ENCODE results near the gene SCMH1. TPM values are rescaled to one million over a fixed set of nuclear protein-coding genes. Genes with fewer than 3 reads are reported as not detected.

SCMH1 gene
- total RNA-seq, 2 experiments from 2014 or later: 25.1 to 30.3 TPM

- POLR2A ChIA-PET: no interaction called here
- Mint-ChIP-seq H3K27ac (no peak overlapping the region), H3K4me3 (no peak overlapping the region), H3K9me3 (ENCODE audit: insufficient read depth) (peaks cover 4% of the 10 kb centered on the region), H3K4me1 (ENCODE audit: low read depth) (peaks cover 2% of the 10 kb centered on the region), H3K36me3 (ENCODE audit: low read depth) (no peaks in the 10 kb centered on the region), H3K27me3 (ENCODE audit: low read depth) (no peaks in the 10 kb centered on the region)
- CTCF ChIA-PET: no interaction called here
- DNase-seq (no peak), ATAC-seq (no peak)
Measured at GRCh38 chr1:41161846-41162245, 80.3 kb downstream of the SCMH1 start.

GRCh38 chr1:41160498-41161110 lies 81.5 kb downstream of the SCMH1 start:
- Mint-ChIP-seq H3K4me1 (ENCODE audit: low read depth) (no peaks in the 10 kb centered on the region), H3K27me3 (ENCODE audit: low read depth) (no peaks in the 10 kb centered on the region), H3K9me3 (ENCODE audit: insufficient read depth) (no peaks in the 10 kb centered on the region), H3K27ac (no peak overlapping the region), H3K4me3 (no peak overlapping the region), H3K36me3 (ENCODE audit: low read depth) (no peaks in the 10 kb centered on the region)
- ChIA-PET CTCF (no interaction called here), POLR2A (no interaction called here)
- ATAC-seq (no peak), DNase-seq (no peak)

DNA sequence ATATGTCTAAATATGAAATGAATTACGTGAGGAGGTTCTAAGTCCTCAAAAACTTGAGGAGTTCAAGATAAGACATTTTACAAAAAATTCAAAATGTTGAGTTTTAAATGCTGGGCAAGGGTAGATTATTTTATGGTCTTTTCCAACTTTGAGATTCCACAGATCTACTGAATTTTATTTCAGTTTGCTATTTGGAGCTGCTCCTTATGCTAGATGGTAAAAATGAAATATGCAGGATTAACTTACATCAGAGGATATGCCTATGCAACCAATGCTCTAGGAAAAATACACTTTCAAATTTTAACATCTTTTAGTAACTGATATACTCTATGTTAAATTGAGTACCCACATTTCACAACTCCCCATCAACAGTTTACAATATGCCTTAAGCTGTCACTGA lies 83.1 kb downstream of the SCMH1 start:
- no peaks in the 10 kb centered on the region for H3K36me3 Mint-ChIP-seq (ENCODE audit: low read depth)
- DNase-seq (no peak), ATAC-seq (no peak)
- CTCF ChIA-PET: interaction anchor here (0.9 to 1.2 kb wide), 2 partner anchors 12 to 206 kb away, joined by 3 to 4 read pairs; no protein-coding TSS in a partner anchor
- no peaks in the 10 kb centered on the region for H3K27me3 Mint-ChIP-seq (ENCODE audit: low read depth)
- no peak overlapping the region for H3K27ac Mint-ChIP-seq
- no peaks in the 10 kb centered on the region for H3K9me3 Mint-ChIP-seq (ENCODE audit: insufficient read depth)
- H3K4me3 Mint-ChIP-seq: no peak overlapping the region
- POLR2A ChIA-PET: no interaction called here
- no peaks in the 10 kb centered on the region for H3K4me1 Mint-ChIP-seq (ENCODE audit: low read depth)

- Mint-ChIP-seq H3K27ac (no peak overlapping the region), H3K27me3 (ENCODE audit: low read depth) (no peaks in the 10 kb centered on the region), H3K9me3 (ENCODE audit: insufficient read depth) (no peaks in the 10 kb centered on the region), H3K4me3 (no peak overlapping the region), H3K36me3 (ENCODE audit: low read depth) (no peaks in the 10 kb centered on the region), H3K4me1 (ENCODE audit: low read depth) (no peaks in the 10 kb centered on the region)
- no peak for ATAC-seq
- DNase-seq: no peak
- CTCF ChIA-PET: interaction anchor here (0.9 to 1.2 kb wide), 2 partner anchors 13 to 206 kb away, joined by 3 to 4 read pairs; no protein-coding TSS in a partner anchor
- POLR2A ChIA-PET: no interaction called here
Measured at GRCh38 chr1:41158147-41158875, 83.8 kb downstream of the SCMH1 start.

DNA sequence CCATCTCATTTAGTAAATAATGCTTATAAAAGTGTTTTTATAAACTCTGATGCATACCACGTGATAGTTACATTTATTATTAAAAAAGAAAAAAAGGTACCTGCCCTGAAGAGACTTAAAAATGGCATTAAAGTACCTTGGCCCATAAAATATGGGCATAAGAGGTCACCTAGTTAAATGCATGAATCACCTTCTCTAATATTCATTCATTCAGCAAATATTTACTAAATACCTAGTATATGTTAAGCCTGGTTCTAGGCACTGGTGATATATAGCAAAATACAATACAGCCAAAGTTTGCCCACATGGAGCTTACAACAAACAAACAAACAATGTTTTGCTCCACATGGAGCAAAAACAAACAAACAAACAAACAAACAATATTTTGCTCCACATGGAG lies 87.0 kb downstream of the SCMH1 start:
- no peak overlapping the region for H3K4me3 Mint-ChIP-seq
- peaks cover 2% of the 10 kb centered on the region for H3K36me3 Mint-ChIP-seq (ENCODE audit: low read depth)

GRCh38 chr1:41153750-41154274 lies 88.3 kb downstream of the SCMH1 start:
- POLR2A ChIA-PET: no interaction called here
- DNase-seq (no peak), ATAC-seq (no peak)
- no peak overlapping the region for H3K27ac Mint-ChIP-seq
- H3K9me3 Mint-ChIP-seq (ENCODE audit: insufficient read depth): no peaks in the 10 kb centered on the region
- H3K27me3 Mint-ChIP-seq (ENCODE audit: low read depth): no peaks in the 10 kb centered on the region
- peaks cover 12% of the 10 kb centered on the region for H3K36me3 Mint-ChIP-seq (ENCODE audit: low read depth)
- H3K4me3 Mint-ChIP-seq: no peak overlapping the region
- CTCF ChIA-PET: no interaction called here
- H3K4me1 Mint-ChIP-seq (ENCODE audit: low read depth): no peaks in the 10 kb centered on the region

More for the DNA sequence above, 87.0 kb downstream of the SCMH1 start:
- no peak for ATAC-seq
- no peak for DNase-seq
- Mint-ChIP-seq H3K27ac (no peak overlapping the region), H3K4me1 (ENCODE audit: low read depth) (no peaks in the 10 kb centered on the region), H3K27me3 (ENCODE audit: low read depth) (no peaks in the 10 kb centered on the region), H3K9me3 (ENCODE audit: insufficient read depth) (no peaks in the 10 kb centered on the region)
- CTCF ChIA-PET: no interaction called here
- POLR2A ChIA-PET: no interaction called here

- DNase-seq (no peak), ATAC-seq (no peak)
- no peak overlapping the region for H3K27ac Mint-ChIP-seq
- no peaks in the 10 kb centered on the region for H3K27me3 Mint-ChIP-seq (ENCODE audit: low read depth)
- H3K4me3 Mint-ChIP-seq: no peak overlapping the region
- POLR2A ChIA-PET: no interaction called here
- H3K4me1 Mint-ChIP-seq (ENCODE audit: low read depth): no peaks in the 10 kb centered on the region
- no peaks in the 10 kb centered on the region for H3K9me3 Mint-ChIP-seq (ENCODE audit: insufficient read depth)
- peaks cover 12% of the 10 kb centered on the region for H3K36me3 Mint-ChIP-seq (ENCODE audit: low read depth)
- CTCF ChIA-PET: interaction anchor here (0.8 kb wide), 1 partner anchor 22 kb away, joined by 3 read pairs; no protein-coding TSS in a partner anchor
Measured at GRCh38 chr1:41152622-41153044, 89.5 kb downstream of the SCMH1 start.

GRCh38 chr1:41151846-41152245 lies 90.3 kb downstream of the SCMH1 start:
- H3K4me1 Mint-ChIP-seq (ENCODE audit: low read depth): no peaks in the 10 kb centered on the region
- DNase-seq (no peak), ATAC-seq (no peak)
- H3K27ac Mint-ChIP-seq: no peak overlapping the region
- peaks cover 12% of the 10 kb centered on the region for H3K36me3 Mint-ChIP-seq (ENCODE audit: low read depth)
- ChIA-PET POLR2A (no interaction called here), CTCF (interaction anchor here (0.8 to 1.5 kb wide), 2 partner anchors 21 to 28 kb away, joined by 3 read pairs; no protein-coding TSS in a partner anchor)
- H3K27me3 Mint-ChIP-seq (ENCODE audit: low read depth): no peaks in the 10 kb centered on the region
- H3K9me3 Mint-ChIP-seq (ENCODE audit: insufficient read depth): no peaks in the 10 kb centered on the region
- no peak overlapping the region for H3K4me3 Mint-ChIP-seq

DNA sequence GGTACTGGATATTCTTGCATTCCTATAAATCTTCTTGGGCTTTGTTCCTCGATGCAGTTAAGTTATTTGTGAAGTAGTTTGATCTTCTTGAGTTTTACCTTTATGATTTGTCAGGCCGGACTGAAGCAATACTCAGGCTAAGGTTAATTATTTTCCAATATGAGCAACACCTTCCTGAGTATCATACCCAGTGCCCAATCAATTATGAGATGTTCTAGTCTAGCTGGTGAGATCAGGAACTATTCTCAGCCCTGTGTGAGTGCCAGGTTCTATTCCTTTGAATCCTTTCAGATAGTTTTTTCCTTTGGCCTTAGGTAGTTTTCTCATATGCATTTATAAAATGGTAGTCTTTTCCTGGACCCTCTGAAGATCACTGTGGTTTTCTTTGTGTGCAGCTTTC lies 92.5 kb downstream of the SCMH1 start:
- no peaks in the 10 kb centered on the region for H3K9me3 Mint-ChIP-seq (ENCODE audit: insufficient read depth)
- H3K36me3 Mint-ChIP-seq (ENCODE audit: low read depth): peaks cover 16% of the 10 kb centered on the region
- ATAC-seq: no peak
- H3K27ac Mint-ChIP-seq: no peak overlapping the region
- no peak for DNase-seq
- H3K4me3 Mint-ChIP-seq: no peak overlapping the region
- ChIA-PET POLR2A (no interaction called here), CTCF (interaction anchor here (1.6 kb wide), 1 partner anchor 9 kb away, joined by 5 read pairs; no protein-coding TSS in a partner anchor)
- H3K27me3 Mint-ChIP-seq (ENCODE audit: low read depth): no peaks in the 10 kb centered on the region
- no peaks in the 10 kb centered on the region for H3K4me1 Mint-ChIP-seq (ENCODE audit: low read depth)

- Mint-ChIP-seq H3K4me3 (no peak overlapping the region), H3K4me1 (ENCODE audit: low read depth) (no peaks in the 10 kb centered on the region), H3K27me3 (ENCODE audit: low read depth) (no peaks in the 10 kb centered on the region), H3K27ac (no peak overlapping the region), H3K36me3 (ENCODE audit: low read depth) (peaks cover 39% of the 10 kb centered on the region), H3K9me3 (ENCODE audit: insufficient read depth) (peaks cover 15% of the 10 kb centered on the region)
- ATAC-seq (no peak), DNase-seq (no peak)
- CTCF ChIA-PET: no interaction called here
- POLR2A ChIA-PET: no interaction called here
Measured at GRCh38 chr1:41144285-41144684, 97.8 kb downstream of the SCMH1 start.

DNA sequence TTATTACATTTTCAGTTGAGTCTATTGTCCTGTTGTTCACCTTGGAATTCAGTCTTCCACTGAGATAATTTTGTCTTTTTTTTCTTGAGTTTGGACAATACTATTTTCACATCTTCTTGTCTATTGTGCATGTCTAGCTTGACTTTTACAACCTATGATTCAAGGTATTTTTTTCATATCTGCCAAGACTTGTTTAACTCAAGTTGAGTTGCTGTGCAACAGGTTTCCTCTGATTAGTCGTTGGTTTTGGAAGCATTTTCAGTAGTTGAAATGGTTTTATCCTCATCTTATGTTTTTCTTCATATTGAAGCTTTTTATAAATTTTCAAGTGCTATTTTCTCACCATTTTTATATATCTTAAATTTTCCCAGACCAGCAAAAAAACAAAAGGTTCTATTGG lies 103.6 kb downstream of the SCMH1 start:
- Mint-ChIP-seq H3K4me3 (no peak overlapping the region), H3K27me3 (ENCODE audit: low read depth) (no peaks in the 10 kb centered on the region), H3K36me3 (ENCODE audit: low read depth) (peaks cover 60% of the 10 kb centered on the region), H3K4me1 (ENCODE audit: low read depth) (no peaks in the 10 kb centered on the region), H3K27ac (no peak overlapping the region), H3K9me3 (ENCODE audit: insufficient read depth) (peaks cover 18% of the 10 kb centered on the region)
- ChIA-PET CTCF (interaction anchor here (1.1 kb wide), 1 partner anchor 15 kb away, joined by 3 read pairs; no protein-coding TSS in a partner anchor), POLR2A (no interaction called here)
- ATAC-seq (no peak), DNase-seq (no peak)

- no peaks in the 10 kb centered on the region for H3K4me1 Mint-ChIP-seq (ENCODE audit: low read depth)
- H3K27me3 Mint-ChIP-seq (ENCODE audit: low read depth): no peaks in the 10 kb centered on the region
- ATAC-seq: no peak
- no peak overlapping the region for H3K4me3 Mint-ChIP-seq
- ChIA-PET POLR2A (no interaction called here), CTCF (no interaction called here)
- no peak for DNase-seq
- no peak overlapping the region for H3K27ac Mint-ChIP-seq
- peaks cover 58% of the 10 kb centered on the region for H3K36me3 Mint-ChIP-seq (ENCODE audit: low read depth)
- peaks cover 4% of the 10 kb centered on the region for H3K9me3 Mint-ChIP-seq (ENCODE audit: insufficient read depth)
Measured at GRCh38 chr1:41135196-41135947, 106.7 kb downstream of the SCMH1 start.

All from activated CD8-positive, alpha-beta T cell treated with anti-CD3 and anti-CD28 coated beads, Interleukin-2, amount 10 ng/mL, durations not matched to agents 7 days and 5 days (primary cell).